DOHH2 (cell line): ENCODE results near the gene CD28.

ENCODE experiments used
- H3F3A ChIP-seq: fragments of 200-600 bp; sonication (generic), shearing (Covaris generic); 2 replicates; pipeline ENCODE4 v1.6.0; 2016; ENCODE audit warnings: antibody characterized with exemption, mild to moderate bottlenecking; ENCODE audit not compliant: control insufficient read depth, insufficient read depth
- H3K27ac ChIP-seq: fragments of 200-600 bp; sonication (generic); 2 replicates; pipeline ENCODE4 v1.5.1; 2014; ENCODE audit warnings: low read depth, mild to moderate bottlenecking, low read length, moderate library complexity
- H3K27me3 ChIP-seq: fragments of 200-600 bp; sonication (generic); 2 replicates; pipeline ENCODE4 v1.6.1; 2014; ENCODE audit warnings: mild to moderate bottlenecking, low read length, mixed read lengths; ENCODE audit not compliant: control insufficient read depth
- H3K36me3 ChIP-seq: fragments of 200-600 bp; sonication (generic); 2 replicates; pipeline ENCODE4 v1.6.1; 2014; ENCODE audit warnings: mild to moderate bottlenecking, low read length, moderate library complexity, mixed read lengths; ENCODE audit not compliant: control insufficient read depth
- H3K4me1 ChIP-seq: fragments of 200-600 bp; sonication (generic); 2 replicates; pipeline ENCODE4 v1.6.1; 2014; ENCODE audit warnings: mild to moderate bottlenecking, low read length, mixed read lengths; ENCODE audit not compliant: control insufficient read depth
- H3K4me2 ChIP-seq: fragments of 200-600 bp; sonication (generic); 2 replicates; pipeline ENCODE4 v1.6.0; 2014; ENCODE audit warnings: mild to moderate bottlenecking, low read length, moderate library complexity
- H3K4me3 ChIP-seq: fragments of 200-600 bp; sonication (generic); 2 replicates; pipeline ENCODE4 v1.5.1; 2014; ENCODE audit warnings: mild to moderate bottlenecking, low read length, mixed read lengths
- H3K79me2 ChIP-seq: fragments of 200-600 bp; sonication (generic); 2 replicates; pipeline ENCODE4 v1.6.1; 2014; ENCODE audit warnings: mild to moderate bottlenecking, low read length, mixed read lengths; ENCODE audit not compliant: control insufficient read depth
- H3K9me2 ChIP-seq: fragments of 200-600 bp; sonication (generic); replicated peaks from 2 replicates; pipeline ENCODE4 v1.6.1; 2014; ENCODE audit warnings: mild to moderate bottlenecking, low read length, mixed read lengths; ENCODE audit not compliant: control insufficient read depth
- H3K9me3 ChIP-seq: fragments of 200-600 bp; sonication (generic); 2 replicates; pipeline ENCODE4 v1.6.1; 2014; ENCODE audit warnings: antibody characterized with exemption, low read length, mixed read lengths; ENCODE audit not compliant: control insufficient read depth, insufficient read depth
- H4K20me1 ChIP-seq: fragments of 200-600 bp; sonication (generic); 2 replicates; pipeline ENCODE4 v1.6.0; 2014; ENCODE audit warnings: low read depth, mild to moderate bottlenecking, antibody characterized with exemption, low read length, moderate library complexity; ENCODE audit not compliant: control insufficient read depth, insufficient read depth
- EZH2phosphoT487 ChIP-seq: fragments of 200-600 bp; sonication (generic); IDR thresholded peaks from 2 replicates; pipeline ENCODE4 v1.6.1; 2017; ENCODE audit warnings: borderline replicate concordance, mild to moderate bottlenecking, antibody characterized with exemption, low read length, moderate library complexity, mixed read lengths
- TF ChIP-seq, protein P1 (sequence below): fragments of 200-600 bp; sonication (generic); IDR thresholded peaks from one replicate; pipeline ENCODE4 v1.5.1; 2014; ENCODE audit warnings: antibody characterized with exemption, mild to moderate bottlenecking, low read depth, low read length; ENCODE audit not compliant: poor library complexity, severe bottlenecking

Gene CD28

DNA sequence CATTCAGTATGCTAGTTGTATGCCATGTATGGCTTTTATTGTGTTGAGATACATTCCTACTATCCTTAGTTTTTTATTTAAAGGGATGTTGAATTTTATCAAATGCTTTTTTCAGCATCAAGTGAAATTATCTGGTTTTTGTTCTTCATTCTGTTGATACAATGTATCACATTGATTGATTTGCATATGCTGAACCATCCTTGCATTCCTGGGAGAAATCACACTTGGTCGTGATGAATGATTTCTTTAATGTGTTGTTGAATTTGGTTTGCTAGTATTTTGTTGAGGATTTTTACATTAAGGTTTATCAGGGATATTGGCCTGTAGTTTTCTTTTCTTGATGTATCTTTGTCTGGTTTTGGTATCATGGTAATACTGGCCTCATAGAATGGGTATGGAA, 49.7 kb downstream of the CD28 start:
- no peak overlapping the region for H3K4me2 ChIP-seq
- H3K36me3 ChIP-seq, result no peaks in the 10 kb centered on the region
- no peaks in the 10 kb centered on the region for H3K4me1 ChIP-seq
- H3K9me3 ChIP-seq, result no peaks in the 10 kb centered on the region; the same call in 1 of the 2 replicates
- no peaks in the 10 kb centered on the region for H3K79me2 ChIP-seq
- no peaks in the 10 kb centered on the region for H4K20me1 ChIP-seq
- no peak overlapping the region for H3K4me3 ChIP-seq
- no peak overlapping the region for H3K27ac ChIP-seq
- H3K9me2 ChIP-seq, result no peaks in the 10 kb centered on the region
- no peaks in the 10 kb centered on the region for H3F3A ChIP-seq
- no peaks in the 10 kb centered on the region; the same call in 1 of the 2 replicates for H3K27me3 ChIP-seq
- no peak for TF ChIP-seq EZH2phosphoT487
- TF ChIP-seq, protein P1, sequence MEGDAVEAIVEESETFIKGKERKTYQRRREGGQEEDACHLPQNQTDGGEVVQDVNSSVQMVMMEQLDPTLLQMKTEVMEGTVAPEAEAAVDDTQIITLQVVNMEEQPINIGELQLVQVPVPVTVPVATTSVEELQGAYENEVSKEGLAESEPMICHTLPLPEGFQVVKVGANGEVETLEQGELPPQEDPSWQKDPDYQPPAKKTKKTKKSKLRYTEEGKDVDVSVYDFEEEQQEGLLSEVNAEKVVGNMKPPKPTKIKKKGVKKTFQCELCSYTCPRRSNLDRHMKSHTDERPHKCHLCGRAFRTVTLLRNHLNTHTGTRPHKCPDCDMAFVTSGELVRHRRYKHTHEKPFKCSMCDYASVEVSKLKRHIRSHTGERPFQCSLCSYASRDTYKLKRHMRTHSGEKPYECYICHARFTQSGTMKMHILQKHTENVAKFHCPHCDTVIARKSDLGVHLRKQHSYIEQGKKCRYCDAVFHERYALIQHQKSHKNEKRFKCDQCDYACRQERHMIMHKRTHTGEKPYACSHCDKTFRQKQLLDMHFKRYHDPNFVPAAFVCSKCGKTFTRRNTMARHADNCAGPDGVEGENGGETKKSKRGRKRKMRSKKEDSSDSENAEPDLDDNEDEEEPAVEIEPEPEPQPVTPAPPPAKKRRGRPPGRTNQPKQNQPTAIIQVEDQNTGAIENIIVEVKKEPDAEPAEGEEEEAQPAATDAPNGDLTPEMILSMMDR, result no peak

GRCh38 chr2:203758841-203759689, 52.6 kb downstream of the CD28 start:
- H4K20me1 ChIP-seq, result no peaks in the 10 kb centered on the region
- no peaks in the 10 kb centered on the region for H3K9me2 ChIP-seq
- H3K9me3 ChIP-seq, result no peaks in the 10 kb centered on the region; the same call in 1 of the 2 replicates
- no peak overlapping the region for H3K4me3 ChIP-seq
- H3K4me2 ChIP-seq, result no peak overlapping the region
- TF ChIP-seq, protein P1, result no peak
- no peak for TF ChIP-seq EZH2phosphoT487
- no peak overlapping the region for H3K27ac ChIP-seq
- H3F3A ChIP-seq, result no peaks in the 10 kb centered on the region
- no peaks in the 10 kb centered on the region; the same call in 1 of the 2 replicates for H3K27me3 ChIP-seq
- H3K79me2 ChIP-seq, result no peaks in the 10 kb centered on the region
- no peaks in the 10 kb centered on the region for H3K4me1 ChIP-seq
- H3K36me3 ChIP-seq, result no peaks in the 10 kb centered on the region

DNA sequence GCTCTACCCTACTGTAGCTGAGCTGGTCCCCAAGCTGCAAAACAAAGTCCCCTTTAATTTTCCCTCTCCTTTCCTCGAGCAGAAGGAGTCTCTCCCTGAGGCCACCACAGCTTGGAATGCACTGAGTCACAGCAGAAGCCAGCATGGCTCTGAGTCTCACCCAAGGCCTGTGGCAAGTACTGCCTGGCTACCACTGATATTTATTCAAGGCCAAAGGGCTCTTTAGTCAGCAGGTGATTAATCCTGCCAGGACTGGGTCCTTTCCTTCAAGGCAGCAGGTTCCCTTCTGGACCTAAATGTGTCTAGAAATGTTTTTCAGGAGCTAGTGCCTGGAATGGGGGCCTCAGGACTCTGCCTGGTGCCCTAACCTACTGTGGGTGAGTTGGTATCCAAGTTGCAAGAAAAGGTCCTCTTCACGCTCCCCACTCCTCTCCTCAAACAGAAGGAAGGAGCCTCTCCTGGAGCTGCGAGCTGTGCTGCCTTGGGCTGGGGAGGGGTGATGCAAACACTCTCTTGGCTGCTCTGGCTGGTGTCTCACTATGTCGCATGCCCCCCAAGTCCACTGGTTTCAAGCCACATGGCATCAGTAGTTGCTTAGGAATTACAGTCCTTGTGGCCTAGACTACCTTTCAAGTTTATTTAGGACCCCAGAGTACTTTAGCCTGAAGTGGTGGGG, 53.4 kb downstream of the CD28 start:
- Histone ChIP-seq H3K36me3 (no peaks in the 10 kb centered on the region), H3K9me3 (no peaks in the 10 kb centered on the region; the same call in 1 of the 2 replicates), H3K27me3 (no peaks in the 10 kb centered on the region; the same call in 1 of the 2 replicates), H3F3A (no peaks in the 10 kb centered on the region), H3K4me1 (no peaks in the 10 kb centered on the region), H3K79me2 (no peaks in the 10 kb centered on the region), H4K20me1 (no peaks in the 10 kb centered on the region), H3K4me2 (no peak overlapping the region), H3K27ac (no peak overlapping the region), H3K9me2 (no peaks in the 10 kb centered on the region), H3K4me3 (no peak overlapping the region)
- no peak for TF ChIP-seq EZH2phosphoT487
- TF ChIP-seq, protein P1, result no peak
